Heart left ventricle (tissue), 16 donors: ENCODE measurements around the gene SLC12A4. TPM values are rescaled to one million over a fixed set of nuclear protein-coding genes. Genes with fewer than 3 reads are reported as not detected.
A peak's percentile ranks its signal among the peaks of the same experiment; 100 is the strongest.

Experiments used
- ATAC-seq, 4 donors: fragments of 200-7000 bp; cut with Tn5 transposase; one replicate each; pipeline ENCODE4 v1.9.1; 2020 to 2022; ENCODE audit warnings: moderate library complexity in 4 of 4, mild to moderate bottlenecking in 3 of 4, moderate number of reproducible peaks in 1 of 4
- DNase-seq, 5 donors: peaks; one replicate each; pipeline ENCODE4 v3.0.0-alpha.2; 2020
- H3K27ac ChIP-seq, 12 donors: fragments of 200-600 bp; sonication (generic) in 4 of 12; one replicate each; pipeline versions ENCODE4 v1.5.0 to v1.8.0; 2016 to 2022; ENCODE audit warnings: mild to moderate bottlenecking in 2 of 12
- H3K27me3 ChIP-seq, 9 donors: fragments of 200-600 bp; sonication (generic) in 2 of 9; one replicate each; pipeline versions ENCODE4 v1.5.1 to v1.8.0; 2016 to 2022; ENCODE audit warnings: mild to moderate bottlenecking in 3 of 9
- H3K36me3 ChIP-seq, 9 donors: fragments of 200-600 bp; sonication (generic) in 2 of 9; one replicate each; pipeline versions ENCODE4 v1.5.0 to v1.8.0; 2018 to 2022; ENCODE audit warnings: mild to moderate bottlenecking in 2 of 9
- H3K4me1 ChIP-seq, 12 donors: fragments of 200-600 bp; sonication (generic) in 4 of 12; one replicate each; pipeline versions ENCODE4 v1.5.0 to v1.8.0; 2016 to 2022; ENCODE audit warnings: mild to moderate bottlenecking in 3 of 12
- H3K4me3 ChIP-seq, 12 donors: fragments of 200-600 bp; sonication (generic) in 4 of 12; one replicate each; pipeline versions ENCODE4 v1.5.0 to v1.8.0; 2017 to 2022; ENCODE audit warnings: mild to moderate bottlenecking in 9 of 12, moderate library complexity in 4 of 12
- H3K9me3 ChIP-seq, 12 donors: fragments of 200-600 bp; sonication (generic) in 4 of 12; one replicate each; pipeline versions ENCODE4 v1.5.0 to v1.8.0; 2016 to 2022; ENCODE audit warnings: mild to moderate bottlenecking in 1 of 12
- CTCF ChIP-seq, 12 donors: fragments of 200-600 bp; sonication (generic) in 4 of 12; IDR thresholded peaks; one replicate each; pipeline versions ENCODE4 v1.5.0 to v1.8.0; 2018 to 2022; ENCODE audit warnings: antibody characterized with exemption in 12 of 12, mild to moderate bottlenecking in 5 of 12
- POLR2A ChIP-seq, 2 donors: fragments of 450-650 bp; IDR thresholded peaks; one replicate each; pipeline ENCODE4 v1.6.1; 2017; ENCODE audit warnings: antibody characterized with exemption in 2 of 2, mild to moderate bottlenecking in 2 of 2, moderate library complexity in 2 of 2
- WGBS, 4 donors: extraction: QIAGEN DNeasy Blood & Tissue Kit in 2 of 4; methylation state at CpG; one replicate each; pipeline versions ENCODE4 v1.1.5 to v1.1.7; 2013 to 2018; 5-methylcytosine and 5-hydroxymethylcytosine counted together
- intact Hi-C, 10 donors: fragments of 100-400 bp; cut with DNase I; formaldehyde crosslinking; loops; one replicate each; pipeline versions ENCODE4 v1.11.1 to v1.14.2; 2022
- polyA plus RNA-seq, 2 donors: library from polyadenylated mRNA; stranded (reverse); fragments of 200-250 nt; gene quantifications; one replicate each; pipeline ENCODE4 v1.2.3, GENCODE V29; 2013
- total RNA-seq, 9 donors: library from RNA; depleted of rRNA in 2 of 9; stranded (reverse); fragments of >200 nt in 2 of 9; fragmentation: NEBNext Ultra II Directional in 3 of 9; extraction: Animal tissue kit (Norgen Biotek cat#: 25700) in 3 of 9; gene quantifications; one replicate each; pipeline versions ENCODE4 v1.1.0 to v1.2.4, GENCODE V29; 2016 to 2023
- donor health status: ischemic (EF 13 %, LVEDD 7.1; RV severe dilation, severe dysfunction).
- donor health status: healthy with polysubstance abuse.
- donor health status: DM: no; HTN: yes; CAD: no.
- donor health status: DM: no; HTN: no; CAD: no.
- donor health status: ischemic (EF 25% LVEDD 6.9; RV normal size, moderate dysfunction).
- donor health status: ischemic (EF 25% LVEDD 5.7; RV mildly dilated, moderate dysfunction).
- donor health status: healthy.
- donor health status: DM: yes; HTN: yes; CAD: no.
- donor health status: ischemic (EF 35%, LVEDD 5.7; RV mildly dilated, moderate dysfunction).
- donor health status: nonischemic (EF 11% LVEDD 7.7; RV severe dilation, severe dysfunction).
- donor health status: DM: yes; HTN: yes; CAD: no.
- donor health status: PGD.
- donor health status: ischemic (EF 29% LVEDD 5.4; RV normal size, mild dysfunction).
- donor health status: nonischemic (EF 23%, LVEDD 6.1; RV moderate dilation, normal function).

The SLC12A4 gene
- total and polyA plus RNA-seq, 11 donors = 64.6 to 92.2 (median 85.9) TPM

- Histone ChIP-seq H3K36me3 (peaks cover 0 to 57% (median 35%) of the 10 kb centered on the region in 9 donors), H3K27me3 (no peaks in the 10 kb centered on the region), H3K9me3 (no peaks in the 10 kb centered on the region), H3K4me1 (peaks cover 0 to 34% (median 15%) of the 10 kb centered on the region in 12 donors), H3K4me3 (no peak overlapping the region), H3K27ac (no peak overlapping the region)
- TF ChIP-seq CTCF (IDR thresholded peaks at IDR 0.05) = peak; percentile 72 to 87 (median 83)
- no peak for TF ChIP-seq POLR2A (IDR thresholded peaks at IDR 0.05)
- peak; percentile 37 to 69 (median 62) for ATAC-seq
- intact Hi-C loops = loop anchor here (1.0 to 10.0 kb wide), 11 partner anchors 46 to 256 kb away; partner anchors contain the start of gene NRN1L (in 4 of the 10)
- peak; percentile 63 to 86 (median 73) for DNase-seq
- WGBS, 4 donors = 36 to 52% (median 48%) methylated on average over 8 to 16 of the region's 16 CpGs
Measured at GRCh38 chr16:67928561-67929364, 39.7 kb downstream of the SLC12A4 start.

- DNase-seq (peak in 1 of 5 donors; percentile 20), ATAC-seq (no peak)
- no peaks in the 10 kb centered on the region for H3K9me3 ChIP-seq
- peaks cover 0 to 58% (median 35%) of the 10 kb centered on the region in 9 donors for H3K36me3 ChIP-seq
- H3K4me3 ChIP-seq = no peak overlapping the region
- intact Hi-C loops = loop anchor here (1.0 to 10.0 kb wide), 11 partner anchors 45 to 256 kb away; partner anchors contain the start of gene NRN1L (in 4 of the 10)
- H3K4me1 ChIP-seq = peaks cover 0 to 40% (median 18%) of the 10 kb centered on the region in 12 donors
- no peaks in the 10 kb centered on the region for H3K27me3 ChIP-seq
- TF ChIP-seq POLR2A (IDR thresholded peaks at IDR 0.05) = no peak
- TF ChIP-seq CTCF (IDR thresholded peaks at IDR 0.05) = no peak
- WGBS, 4 donors = 74 to 83% (median 81%) methylated on average over 7 of the region's 7 CpGs
- H3K27ac ChIP-seq = no peak overlapping the region
Measured at GRCh38 chr16:67928147-67928546, 40.3 kb downstream of the SLC12A4 start.

- WGBS, 4 donors = 88 to 95% (median 93%) methylated on average over 14 to 22 of the region's 22 CpGs
- peak in 1 of 5 donors; percentile 23 for DNase-seq
- peaks cover 3 to 48% (median 22%) of the 10 kb centered on the region in 12 donors for H3K4me1 ChIP-seq
- intact Hi-C loops = loop anchor here (2.0 to 10.0 kb wide), 7 partner anchors 45 to 255 kb away; partner anchors contain the start of gene NRN1L (in 4 of the 10)
- no peak for TF ChIP-seq CTCF (IDR thresholded peaks at IDR 0.05)
- no peak for TF ChIP-seq POLR2A (IDR thresholded peaks at IDR 0.05)
- peak overlapping the region in 1 of 12 donors; percentile 50 for H3K27ac ChIP-seq
- no peak overlapping the region for H3K4me3 ChIP-seq
- no peak for ATAC-seq
- H3K9me3 ChIP-seq = no peaks in the 10 kb centered on the region
- no peaks in the 10 kb centered on the region for H3K27me3 ChIP-seq
- peaks cover 0 to 52% (median 36%) of the 10 kb centered on the region in 9 donors for H3K36me3 ChIP-seq
Measured at GRCh38 chr16:67927131-67927941, 41.1 kb downstream of the SLC12A4 start.
